Measurements from ENCODE around the gene SLC27A5.

- no peak for TF ChIP-seq CTCF (IDR thresholded peaks at IDR 0.05)
- TF ChIP-seq POLR2A (IDR thresholded peaks at IDR 0.05), result no peak
- TF ChIP-seq POLR2AphosphoS5 (IDR thresholded peaks at IDR 0.05), result no peak
These were observed 40.9 kb upstream of the SLC27A5 start for GRCh38 chr19:58552655-58553054.

Data from prostate gland (tissue), 2 donors.